NT2/D1 (cell line): ENCODE measurements around the gene KCNT1.

Source experiments
- DNase-seq: peaks from one replicate; pipeline ENCODE4 v3.0.0-alpha.2; 2011; ENCODE audit warnings: low read depth, low spot score
- H3K27me3 ChIP-seq: 2 replicates; pipeline ENCODE4 v1.6.0; 2011; ENCODE audit warnings: mild to moderate bottlenecking; ENCODE audit not compliant: insufficient read length, insufficient read depth
- H3K36me3 ChIP-seq: 2 replicates; pipeline ENCODE4 v1.6.1; 2011; ENCODE audit warnings: mild to moderate bottlenecking, low read length, mixed read lengths; ENCODE audit not compliant: insufficient read depth, insufficient read length
- H3K4me1 ChIP-seq: 2 replicates; pipeline ENCODE4 v1.5.1; 2011; ENCODE audit not compliant: insufficient read depth, insufficient read length
- H3K4me3 ChIP-seq: 2 replicates; pipeline ENCODE4 v1.5.1; 2011; ENCODE audit warnings: low read depth; ENCODE audit not compliant: insufficient read length
- H3K9ac ChIP-seq: 2 replicates; pipeline ENCODE4 v1.6.0; 2011; ENCODE audit warnings: low read depth; ENCODE audit not compliant: insufficient read length
- H3K9me3 ChIP-seq: 2 replicates; pipeline ENCODE4 v1.5.1; 2011; ENCODE audit warnings: mild to moderate bottlenecking, low read length; ENCODE audit not compliant: insufficient read depth
- SUZ12 ChIP-seq: IDR thresholded peaks from 2 replicates; pipeline ENCODE4 v1.6.1; 2011; ENCODE audit not compliant: insufficient read length, insufficient read depth; ENCODE audit errors: extremely low read depth
- YY1 ChIP-seq: IDR thresholded peaks from 2 replicates; pipeline ENCODE4 v1.6.1; 2011; ENCODE audit not compliant: insufficient read length, insufficient read depth
- ZNF274 ChIP-seq: IDR thresholded peaks from 2 replicates; pipeline ENCODE4 v1.6.1; 2011; ENCODE audit warnings: mild to moderate bottlenecking, low read depth, low read length

The KCNT1 gene

GRCh38 chr9:135780626-135781025, 78.6 kb downstream of the KCNT1 start:
- no peak overlapping the region for H3K9ac ChIP-seq
- TF ChIP-seq ZNF274 (no peak), YY1 (no peak), SUZ12 (no peak)
- no peaks in the 10 kb centered on the region for H3K27me3 ChIP-seq
- H3K4me3 ChIP-seq = no peak overlapping the region
- peaks cover 8% of the 10 kb centered on the region for H3K4me1 ChIP-seq
- H3K9me3 ChIP-seq = no peaks in the 10 kb centered on the region
- H3K36me3 ChIP-seq = no peaks in the 10 kb centered on the region
- no peak for DNase-seq

DNA sequence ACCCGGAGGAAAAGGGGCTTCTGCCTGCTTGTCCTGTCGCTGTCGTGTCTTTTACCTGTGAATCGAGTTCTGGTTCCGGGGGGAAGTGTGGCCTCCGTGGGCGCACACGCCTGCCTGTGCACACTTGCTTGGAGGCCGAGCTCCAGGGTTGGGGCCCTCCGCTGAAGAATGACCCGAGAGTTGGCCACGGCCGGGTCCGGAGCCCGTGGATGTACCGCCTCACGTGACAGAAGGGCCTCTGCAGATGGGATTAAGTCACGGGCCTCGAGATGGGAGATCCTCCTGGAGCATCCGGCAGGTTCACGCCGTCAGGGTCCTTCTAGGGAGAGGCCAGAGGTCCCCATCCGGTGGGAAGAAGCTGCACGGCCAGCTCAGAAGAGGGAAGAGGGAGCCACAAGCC, 81.0 kb downstream of the KCNT1 start:
- Histone ChIP-seq H3K4me1 (peaks cover 11% of the 10 kb centered on the region), H3K27me3 (no peaks in the 10 kb centered on the region), H3K9me3 (no peaks in the 10 kb centered on the region), H3K36me3 (no peaks in the 10 kb centered on the region), H3K9ac (no peak overlapping the region), H3K4me3 (no peak overlapping the region)
- no peak for DNase-seq
- TF ChIP-seq ZNF274 = no peak
- no peak for TF ChIP-seq YY1
- no peak for TF ChIP-seq SUZ12

- no peak for TF ChIP-seq ZNF274
- TF ChIP-seq SUZ12 = no peak
- TF ChIP-seq YY1 = no peak
- Histone ChIP-seq H3K27me3 (no peaks in the 10 kb centered on the region), H3K36me3 (no peaks in the 10 kb centered on the region), H3K4me1 (peaks cover 11% of the 10 kb centered on the region), H3K9me3 (no peaks in the 10 kb centered on the region), H3K9ac (no peak overlapping the region), H3K4me3 (no peak overlapping the region)
- no peak for DNase-seq
Observed at GRCh38 chr9:135783540-135784245, 81.7 kb downstream of the KCNT1 start.

DNA sequence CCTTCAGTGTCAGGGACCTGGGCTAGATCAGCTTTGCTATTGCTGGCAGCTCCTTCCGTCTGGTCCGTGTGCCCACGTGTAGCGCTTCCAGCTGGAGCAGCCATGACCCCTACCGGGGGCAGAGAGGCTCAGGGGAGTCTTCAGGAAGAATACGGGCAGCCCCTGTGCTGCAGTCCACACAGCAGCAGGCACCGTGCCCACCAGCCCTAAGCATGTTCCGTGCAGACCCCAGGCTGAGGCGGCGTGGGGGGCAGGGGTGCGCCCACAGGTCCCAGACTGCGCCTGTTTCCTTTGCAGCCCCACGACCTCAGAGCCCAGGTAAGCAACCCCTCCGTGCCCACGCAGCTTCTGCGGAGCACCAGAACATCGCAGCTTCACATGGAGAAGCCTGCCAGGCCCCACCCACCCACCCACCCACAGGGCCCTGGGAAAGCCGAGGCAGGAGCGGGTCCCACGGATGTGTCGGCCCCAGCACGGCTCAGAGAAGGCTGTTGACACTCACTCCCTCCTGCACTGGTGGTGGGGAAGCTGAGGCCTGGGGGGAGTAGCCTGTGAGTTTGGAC, 83.1 kb downstream of the KCNT1 start:
- Histone ChIP-seq H3K9ac (no peak overlapping the region), H3K9me3 (no peaks in the 10 kb centered on the region), H3K4me3 (no peak overlapping the region), H3K4me1 (peaks cover 11% of the 10 kb centered on the region), H3K36me3 (no peaks in the 10 kb centered on the region), H3K27me3 (no peaks in the 10 kb centered on the region)
- TF ChIP-seq SUZ12 = no peak
- no peak for TF ChIP-seq ZNF274
- TF ChIP-seq YY1 = no peak
- no peak for DNase-seq

- H3K27me3 ChIP-seq = no peaks in the 10 kb centered on the region
Observed at GRCh38 chr9:135786146-135786690, 84.2 kb downstream of the KCNT1 start.

GRCh38 chr9:135787317-135787716, 85.3 kb downstream of the KCNT1 start:
- peak overlapping the region; percentile 32 for H3K9ac ChIP-seq
- H3K4me1 ChIP-seq = peaks cover 11% of the 10 kb centered on the region
- no peaks in the 10 kb centered on the region for H3K27me3 ChIP-seq
- no peak overlapping the region for H3K4me3 ChIP-seq
- no peaks in the 10 kb centered on the region for H3K9me3 ChIP-seq
- TF ChIP-seq ZNF274 = no peak
- no peak for TF ChIP-seq YY1
- no peak for TF ChIP-seq SUZ12
- no peaks in the 10 kb centered on the region for H3K36me3 ChIP-seq
- no peak for DNase-seq

More at GRCh38 chr9:135786146-135786690, 84.2 kb downstream of the KCNT1 start:
- H3K4me3 ChIP-seq = no peak overlapping the region
- no peak overlapping the region for H3K9ac ChIP-seq
- DNase-seq = no peak
- no peaks in the 10 kb centered on the region for H3K36me3 ChIP-seq
- no peaks in the 10 kb centered on the region for H3K9me3 ChIP-seq
- no peak for TF ChIP-seq ZNF274
- TF ChIP-seq SUZ12 = no peak
- no peak for TF ChIP-seq YY1
- H3K4me1 ChIP-seq = peaks cover 11% of the 10 kb centered on the region

DNA sequence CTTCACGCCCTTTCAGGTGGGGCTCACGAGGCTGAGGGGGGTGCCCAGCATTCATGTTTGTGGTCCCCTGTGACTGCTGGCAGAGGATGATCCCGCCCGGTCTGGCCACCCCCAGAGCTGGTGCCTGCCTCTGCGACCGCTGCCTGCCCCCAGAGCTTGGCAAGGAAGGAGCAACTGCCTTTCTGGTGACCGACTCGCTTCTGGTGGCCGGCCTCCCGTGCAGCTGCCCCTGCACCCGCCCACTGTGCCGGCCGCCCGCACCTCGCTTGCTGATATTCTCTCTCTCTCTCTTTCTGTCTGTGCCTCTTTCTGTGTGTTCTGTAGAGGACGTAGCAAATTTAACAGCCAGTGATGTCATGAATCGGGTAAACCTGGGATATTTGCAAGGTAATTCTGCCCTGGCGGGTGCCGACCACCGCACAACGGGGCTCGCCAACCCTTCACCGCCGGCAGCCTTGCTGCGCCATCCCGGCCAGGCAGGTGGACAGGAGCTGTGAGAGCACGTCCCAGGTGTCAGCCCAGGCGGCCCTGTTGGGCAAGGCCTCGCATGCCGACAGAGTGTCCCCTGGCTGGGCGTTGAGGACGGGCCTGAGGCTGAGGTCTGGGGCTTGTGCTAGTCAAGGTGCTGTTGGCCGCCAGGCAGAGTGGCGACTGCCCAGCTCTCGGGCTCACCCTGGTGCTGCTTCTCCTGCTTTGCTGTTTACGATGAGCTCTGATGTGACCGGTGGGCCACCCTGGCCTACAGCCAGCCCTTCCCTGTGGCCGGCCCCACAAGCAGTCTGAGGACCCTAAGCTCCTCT, 86.0 kb downstream of the KCNT1 start:
- Histone ChIP-seq H3K9ac (peak overlapping the region; percentile 32), H3K9me3 (no peaks in the 10 kb centered on the region), H3K4me3 (no peak overlapping the region), H3K36me3 (no peaks in the 10 kb centered on the region), H3K4me1 (peaks cover 11% of the 10 kb centered on the region), H3K27me3 (no peaks in the 10 kb centered on the region)
- no peak for TF ChIP-seq SUZ12
- TF ChIP-seq ZNF274 = no peak
- TF ChIP-seq YY1 = no peak
- DNase-seq = no peak
